Measurements from ENCODE around the gene OCEL1.
A peak's percentile ranks its signal among the peaks of the same experiment; 100 is the strongest.

Gene OCEL1

GRCh38 chr19:17235300-17235970, 9.4 kb downstream of the OCEL1 start:
- Histone ChIP-seq H3K27ac (ENCODE audit: extremely low read depth, low read depth, low read length) (peak overlapping the region; percentile 69), H3K4me3 (ENCODE audit: low read depth, low read length) (peak overlapping the region; percentile 55), H3K36me3 (ENCODE audit: control insufficient read depth in 2 of 2, insufficient read depth in 1 of 2, low read length in 2 of 2) (peaks cover 18 to 56% of the 10 kb centered on the region in 2 experiments; a peak in 2 of 3 replicates), H3K9me3 (ENCODE audit: control insufficient read depth, insufficient read depth, low read depth, low read length) (no peaks in the 10 kb centered on the region), H3K4me1 (ENCODE audit: control insufficient read depth, insufficient read depth, low read length) (peaks cover 11% of the 10 kb centered on the region)
- ChIA-PET CTCF (interaction anchor here (0.5 to 1.6 kb wide), 4 partner anchors 14 to 167 kb away, joined by 3 to 5 read pairs (median 4); no protein-coding TSS in a partner anchor), POLR2A (interaction anchor here (0.5 to 3.5 kb wide), 7 partner anchors 9 to 274 kb away, joined by 4 to 25 read pairs (median 5); partner anchors contain the start of genes BABAM1, OCEL1 and USE1)
- TF ChIP-seq ZNF223 (tag by site-specific recombination; IDR thresholded peaks at IDR 0.05) (no peak), YY1 (tag by site-specific recombination; IDR thresholded peaks at IDR 0.05) (peak; percentile 72), ZNF580 (tag by site-specific recombination; IDR thresholded peaks at IDR 0.05) (no peak), HIC1 (tag by site-specific recombination; IDR thresholded peaks at IDR 0.05) (no peak), ZNF175 (tag by site-specific recombination; IDR thresholded peaks at IDR 0.05) (no peak), ZNF473 (tag by site-specific recombination; IDR thresholded peaks at IDR 0.05) (no peak), HOXD13 (CRISPR knock-in tag; IDR thresholded peaks at IDR 0.05; ENCODE audit: borderline replicate concordance) (no peak), SCRT2 (tag by site-specific recombination; IDR thresholded peaks at IDR 0.05) (no peak), ZNF184 (tag by site-specific recombination; IDR thresholded peaks at IDR 0.05) (peak; percentile 58; the same call in 1 of the 2 replicates), SP3 (tag by site-specific recombination; IDR thresholded peaks at IDR 0.05) (no peak), ZSCAN16 (tag by site-specific recombination; IDR thresholded peaks at IDR 0.05) (no peak), ZNF366 (tag by site-specific recombination; conservative IDR thresholded peaks at IDR 0.05) (peak; percentile 75), BCL11B (tag by site-specific recombination; IDR thresholded peaks at IDR 0.05; ENCODE audit: low read depth) (peak; percentile 62), IKZF3 (tag by site-specific recombination; IDR thresholded peaks at IDR 0.05) (0 out of 2 replicates have a peak, but pooled peaks have one; percentile 6), RBAK (tag by site-specific recombination; IDR thresholded peaks at IDR 0.05) (no peak), ZNF292 (tag by site-specific recombination; IDR thresholded peaks at IDR 0.05; ENCODE audit: borderline replicate concordance, low read depth) (no peak), ZIC2 (tag by site-specific recombination; IDR thresholded peaks at IDR 0.05) (0 out of 2 replicates have a peak, but pooled peaks have one; percentile 20), ZNF146 (tag by site-specific recombination; IDR thresholded peaks at IDR 0.05) (no peak), ZNF585B (tag by site-specific recombination; IDR thresholded peaks at IDR 0.05) (no peak)
- TF ChIP-seq, protein P1, sequence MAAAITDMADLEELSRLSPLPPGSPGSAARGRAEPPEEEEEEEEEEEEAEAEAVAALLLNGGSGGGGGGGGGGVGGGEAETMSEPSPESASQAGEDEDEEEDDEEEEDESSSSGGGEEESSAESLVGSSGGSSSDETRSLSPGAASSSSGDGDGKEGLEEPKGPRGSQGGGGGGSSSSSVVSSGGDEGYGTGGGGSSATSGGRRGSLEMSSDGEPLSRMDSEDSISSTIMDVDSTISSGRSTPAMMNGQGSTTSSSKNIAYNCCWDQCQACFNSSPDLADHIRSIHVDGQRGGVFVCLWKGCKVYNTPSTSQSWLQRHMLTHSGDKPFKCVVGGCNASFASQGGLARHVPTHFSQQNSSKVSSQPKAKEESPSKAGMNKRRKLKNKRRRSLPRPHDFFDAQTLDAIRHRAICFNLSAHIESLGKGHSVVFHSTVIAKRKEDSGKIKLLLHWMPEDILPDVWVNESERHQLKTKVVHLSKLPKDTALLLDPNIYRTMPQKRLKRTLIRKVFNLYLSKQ (tag by site-specific recombination; IDR thresholded peaks at IDR 0.05; ENCODE audit: borderline replicate concordance): no peak
- TF ChIP-seq, protein P2, sequence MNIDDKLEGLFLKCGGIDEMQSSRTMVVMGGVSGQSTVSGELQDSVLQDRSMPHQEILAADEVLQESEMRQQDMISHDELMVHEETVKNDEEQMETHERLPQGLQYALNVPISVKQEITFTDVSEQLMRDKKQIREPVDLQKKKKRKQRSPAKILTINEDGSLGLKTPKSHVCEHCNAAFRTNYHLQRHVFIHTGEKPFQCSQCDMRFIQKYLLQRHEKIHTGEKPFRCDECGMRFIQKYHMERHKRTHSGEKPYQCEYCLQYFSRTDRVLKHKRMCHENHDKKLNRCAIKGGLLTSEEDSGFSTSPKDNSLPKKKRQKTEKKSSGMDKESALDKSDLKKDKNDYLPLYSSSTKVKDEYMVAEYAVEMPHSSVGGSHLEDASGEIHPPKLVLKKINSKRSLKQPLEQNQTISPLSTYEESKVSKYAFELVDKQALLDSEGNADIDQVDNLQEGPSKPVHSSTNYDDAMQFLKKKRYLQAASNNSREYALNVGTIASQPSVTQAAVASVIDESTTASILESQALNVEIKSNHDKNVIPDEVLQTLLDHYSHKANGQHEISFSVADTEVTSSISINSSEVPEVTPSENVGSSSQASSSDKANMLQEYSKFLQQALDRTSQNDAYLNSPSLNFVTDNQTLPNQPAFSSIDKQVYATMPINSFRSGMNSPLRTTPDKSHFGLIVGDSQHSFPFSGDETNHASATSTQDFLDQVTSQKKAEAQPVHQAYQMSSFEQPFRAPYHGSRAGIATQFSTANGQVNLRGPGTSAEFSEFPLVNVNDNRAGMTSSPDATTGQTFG (tag by site-specific recombination; IDR thresholded peaks at IDR 0.05; ENCODE audit: borderline replicate concordance): no peak
- TF ChIP-seq, protein P3, sequence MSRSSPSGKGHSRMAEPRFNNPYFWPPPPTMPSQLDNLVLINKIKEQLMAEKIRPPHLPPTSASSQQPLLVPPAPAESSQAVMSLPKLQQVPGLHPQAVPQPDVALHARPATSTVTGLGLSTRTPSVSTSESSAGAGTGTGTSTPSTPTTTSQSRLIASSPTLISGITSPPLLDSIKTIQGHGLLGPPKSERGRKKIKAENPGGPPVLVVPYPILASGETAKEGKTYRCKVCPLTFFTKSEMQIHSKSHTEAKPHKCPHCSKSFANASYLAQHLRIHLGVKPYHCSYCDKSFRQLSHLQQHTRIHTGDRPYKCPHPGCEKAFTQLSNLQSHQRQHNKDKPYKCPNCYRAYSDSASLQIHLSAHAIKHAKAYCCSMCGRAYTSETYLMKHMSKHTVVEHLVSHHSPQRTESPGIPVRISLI (tag by site-specific recombination; IDR thresholded peaks at IDR 0.05): no peak
- TF ChIP-seq, protein P4, sequence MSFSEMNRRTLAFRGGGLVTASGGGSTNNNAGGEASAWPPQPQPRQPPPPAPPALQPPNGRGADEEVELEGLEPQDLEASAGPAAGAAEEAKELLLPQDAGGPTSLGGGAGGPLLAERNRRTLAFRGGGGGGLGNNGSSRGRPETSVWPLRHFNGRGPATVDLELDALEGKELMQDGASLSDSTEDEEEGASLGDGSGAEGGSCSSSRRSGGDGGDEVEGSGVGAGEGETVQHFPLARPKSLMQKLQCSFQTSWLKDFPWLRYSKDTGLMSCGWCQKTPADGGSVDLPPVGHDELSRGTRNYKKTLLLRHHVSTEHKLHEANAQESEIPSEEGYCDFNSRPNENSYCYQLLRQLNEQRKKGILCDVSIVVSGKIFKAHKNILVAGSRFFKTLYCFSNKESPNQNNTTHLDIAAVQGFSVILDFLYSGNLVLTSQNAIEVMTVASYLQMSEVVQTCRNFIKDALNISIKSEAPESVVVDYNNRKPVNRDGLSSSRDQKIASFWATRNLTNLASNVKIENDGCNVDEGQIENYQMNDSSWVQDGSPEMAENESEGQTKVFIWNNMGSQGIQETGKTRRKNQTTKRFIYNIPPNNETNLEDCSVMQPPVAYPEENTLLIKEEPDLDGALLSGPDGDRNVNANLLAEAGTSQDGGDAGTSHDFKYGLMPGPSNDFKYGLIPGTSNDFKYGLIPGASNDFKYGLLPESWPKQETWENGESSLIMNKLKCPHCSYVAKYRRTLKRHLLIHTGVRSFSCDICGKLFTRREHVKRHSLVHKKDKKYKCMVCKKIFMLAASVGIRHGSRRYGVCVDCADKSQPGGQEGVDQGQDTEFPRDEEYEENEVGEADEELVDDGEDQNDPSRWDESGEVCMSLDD (tag by site-specific recombination; IDR thresholded peaks at IDR 0.05): peak; percentile 70; the same call in 1 of the 2 replicates
- TF ChIP-seq, protein P5, sequence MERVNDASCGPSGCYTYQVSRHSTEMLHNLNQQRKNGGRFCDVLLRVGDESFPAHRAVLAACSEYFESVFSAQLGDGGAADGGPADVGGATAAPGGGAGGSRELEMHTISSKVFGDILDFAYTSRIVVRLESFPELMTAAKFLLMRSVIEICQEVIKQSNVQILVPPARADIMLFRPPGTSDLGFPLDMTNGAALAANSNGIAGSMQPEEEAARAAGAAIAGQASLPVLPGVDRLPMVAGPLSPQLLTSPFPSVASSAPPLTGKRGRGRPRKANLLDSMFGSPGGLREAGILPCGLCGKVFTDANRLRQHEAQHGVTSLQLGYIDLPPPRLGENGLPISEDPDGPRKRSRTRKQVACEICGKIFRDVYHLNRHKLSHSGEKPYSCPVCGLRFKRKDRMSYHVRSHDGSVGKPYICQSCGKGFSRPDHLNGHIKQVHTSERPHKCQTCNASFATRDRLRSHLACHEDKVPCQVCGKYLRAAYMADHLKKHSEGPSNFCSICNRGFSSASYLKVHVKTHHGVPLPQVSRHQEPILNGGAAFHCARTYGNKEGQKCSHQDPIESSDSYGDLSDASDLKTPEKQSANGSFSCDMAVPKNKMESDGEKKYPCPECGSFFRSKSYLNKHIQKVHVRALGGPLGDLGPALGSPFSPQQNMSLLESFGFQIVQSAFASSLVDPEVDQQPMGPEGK (tag by site-specific recombination; IDR thresholded peaks at IDR 0.05): peak; percentile 82

Measured in HEK293 (cell line).